ENCODE results near the gene VCL. TPM values are rescaled to one million over a fixed set of nuclear protein-coding genes. Genes with fewer than 3 reads are reported as not detected.

VCL gene
- total RNA-seq, 1 experiment from 2014 or later, result 106 TPM

DNA sequence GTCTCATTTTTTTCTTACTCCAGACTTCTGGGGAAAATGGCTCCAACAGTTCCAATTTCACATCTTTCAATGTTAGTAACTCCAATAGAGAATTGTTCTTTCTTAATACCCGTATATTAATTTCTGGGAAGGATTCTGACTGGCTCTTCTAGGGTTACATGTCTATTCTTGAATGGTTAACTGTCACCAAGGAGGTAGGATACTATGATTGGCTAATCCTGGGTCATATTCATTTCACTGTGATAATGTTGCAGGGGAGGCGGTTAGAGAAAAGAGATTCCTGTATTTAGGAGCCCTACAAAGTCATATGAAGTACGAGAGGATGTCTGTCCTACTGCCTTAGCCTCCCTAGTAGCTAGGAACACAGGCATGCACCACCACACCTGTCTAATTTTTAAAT is 16.1 kb upstream of the VCL start:
- Histone ChIP-seq H3K36me3 (ENCODE audit: control insufficient read depth in 1 of 2, insufficient read depth in 2 of 2, low read length in 2 of 2) (no peaks in the 10 kb centered on the region), H3K27ac (ENCODE audit: low read depth, low read length) (no peak overlapping the region), H2AFZ (ENCODE audit: low read depth, low read length, poor library complexity, severe bottlenecking) (peak overlapping the region; percentile 68), H3K9me3 (ENCODE audit: control insufficient read depth in 1 of 2, insufficient read depth in 1 of 2, low read depth in 1 of 2, low read length in 2 of 2) (no peaks in the 10 kb centered on the region), H4K20me1 (ENCODE audit: insufficient read depth) (no peaks in the 10 kb centered on the region), H3K4me2 (ENCODE audit: low read length) (no peak overlapping the region), H3K4me1 (ENCODE audit: control insufficient read depth in 1 of 2, insufficient read depth in 2 of 2, low read length in 2 of 2) (peaks cover 4 to 17% of the 10 kb centered on the region in 2 experiments; a peak in 3 of 4 replicates), H3K4me3 (replicated peaks in 1 of 2; ENCODE audit: low read depth in 1 of 2, low read length in 2 of 2) (no peak overlapping the region), H3K27me3 (ENCODE audit: insufficient read depth, low read length) (no peaks in the 10 kb centered on the region), H3K9ac (ENCODE audit: low read length) (no peak overlapping the region), H3K79me2 (ENCODE audit: insufficient read depth, low read length) (no peaks in the 10 kb centered on the region), H3K9me2 (ENCODE audit: insufficient read depth) (no peaks in the 10 kb centered on the region)
- no TSS peak for BruUV-seq (replicated peaks)
- RAD21 ChIA-PET (ENCODE audit: low non-redundant PET in 1 of 2, low total read pairs in 2 of 2, uncharacterized antibody in 2 of 2, unreplicated experiment in 2 of 2), result no interaction called here
- TF ChIP-seq POLR2AphosphoS5 (IDR thresholded peaks at IDR 0.05; ENCODE audit: low read depth, low read length) (no peak), ZFX (IDR thresholded peaks at IDR 0.05) (no peak), YY1 (IDR thresholded peaks at IDR 0.05; ENCODE audit: extremely low read depth, insufficient replicate concordance, low read depth, low read length) (no peak), TCF7L2 (IDR thresholded peaks at IDR 0.05; ENCODE audit: borderline replicate concordance, extremely low read depth, insufficient read depth, insufficient read length) (no peak)
- TF ChIP-seq, protein P1, sequence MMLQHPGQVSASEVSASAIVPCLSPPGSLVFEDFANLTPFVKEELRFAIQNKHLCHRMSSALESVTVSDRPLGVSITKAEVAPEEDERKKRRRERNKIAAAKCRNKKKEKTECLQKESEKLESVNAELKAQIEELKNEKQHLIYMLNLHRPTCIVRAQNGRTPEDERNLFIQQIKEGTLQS (IDR thresholded peaks at IDR 0.05), result no peak
- intact Hi-C loops (cut with micrococcal nuclease), result no loop called here
- DNase-seq (ENCODE audit: low read depth, low spot score) (no peak), ATAC-seq (no peak)
- POLR2A ChIA-PET, result interaction anchor here (1.0 kb wide), 1 partner anchor 15 kb away, joined by 4 read pairs; no protein-coding TSS in a partner anchor
- CTCF ChIA-PET, result no interaction called here

DNA sequence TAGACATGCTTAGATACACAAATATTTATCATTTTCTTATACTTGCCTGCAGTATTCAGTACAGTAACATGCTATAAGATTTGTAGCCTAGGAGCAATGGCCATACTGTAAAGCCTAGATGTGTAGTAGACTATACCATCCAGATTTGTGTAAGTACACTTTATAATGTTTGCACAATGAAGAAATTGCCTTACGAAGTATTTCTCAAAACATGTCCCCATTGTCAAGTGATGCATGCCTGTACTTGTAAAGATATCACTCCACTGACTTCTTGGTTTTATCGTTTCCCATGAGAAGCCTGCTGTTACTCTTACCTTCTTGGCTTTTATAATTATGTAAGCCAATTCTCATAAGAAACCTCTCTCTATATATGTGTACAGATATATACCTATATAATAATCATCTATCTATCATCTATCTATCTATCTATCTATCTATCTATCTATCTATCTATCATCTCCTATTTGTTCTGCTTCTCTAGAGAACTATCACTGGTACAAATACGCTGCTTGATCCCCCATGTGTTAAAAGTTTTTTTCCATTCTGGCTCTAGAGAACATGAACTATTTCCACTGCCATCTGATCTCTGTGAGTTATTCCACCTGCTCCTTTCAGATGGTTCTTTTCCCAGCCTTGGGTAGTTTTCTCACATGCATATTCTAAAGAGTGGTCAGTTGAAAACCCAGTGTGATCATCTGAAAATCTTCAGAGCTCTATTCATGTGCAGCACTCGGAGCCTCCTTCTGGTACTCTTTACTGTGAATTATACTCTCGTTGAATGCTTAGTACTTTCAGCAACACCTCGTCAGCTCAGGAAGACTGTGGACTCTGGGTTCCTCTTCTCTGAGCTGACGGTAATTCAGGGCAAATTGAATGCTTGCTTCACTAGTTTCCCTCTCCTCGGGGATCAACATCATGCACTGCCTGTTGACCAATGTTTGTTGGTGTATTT is 14.5 kb upstream of the VCL start:
- intact Hi-C loops (cut with micrococcal nuclease), result no loop called here
- TF ChIP-seq POLR2A (IDR thresholded peaks at IDR 0.05; ENCODE audit: borderline replicate concordance, extremely low read depth, insufficient read depth, insufficient read length), result no peak
- TF ChIP-seq YY1 (IDR thresholded peaks at IDR 0.05; ENCODE audit: extremely low read depth, insufficient replicate concordance, low read depth, low read length), result no peak
- no peak for TF ChIP-seq SIN3A (IDR thresholded peaks at IDR 0.05; ENCODE audit: low read depth)
- ChIA-PET CTCF (no interaction called here), RAD21 (ENCODE audit: low non-redundant PET in 1 of 2, low total read pairs in 2 of 2, uncharacterized antibody in 2 of 2, unreplicated experiment in 2 of 2) (no interaction called here), POLR2A (no interaction called here)
- H2AFZ ChIP-seq (ENCODE audit: low read depth, low read length, poor library complexity, severe bottlenecking), result no peak overlapping the region
- peaks cover 4 to 17% of the 10 kb centered on the region in 2 experiments; a peak in 3 of 4 replicates for H3K4me1 ChIP-seq (ENCODE audit: control insufficient read depth in 1 of 2, insufficient read depth in 2 of 2, low read length in 2 of 2)
- no peaks in the 10 kb centered on the region for H3K27me3 ChIP-seq (ENCODE audit: insufficient read depth, low read length)
- ATAC-seq, result no peak
- no peaks in the 10 kb centered on the region for H3K9me2 ChIP-seq (ENCODE audit: insufficient read depth)
- no peaks in the 10 kb centered on the region for H3K79me2 ChIP-seq (ENCODE audit: insufficient read depth, low read length)
- no peak for DNase-seq (ENCODE audit: low read depth, low spot score)
- no peaks in the 10 kb centered on the region for H3K36me3 ChIP-seq (ENCODE audit: control insufficient read depth in 1 of 2, insufficient read depth in 2 of 2, low read length in 2 of 2)
- H3K4me2 ChIP-seq (ENCODE audit: low read length), result no peak overlapping the region
- no peak overlapping the region for H3K27ac ChIP-seq (ENCODE audit: low read depth, low read length)
- H3K9ac ChIP-seq (ENCODE audit: low read length), result no peak overlapping the region
- H4K20me1 ChIP-seq (ENCODE audit: insufficient read depth), result no peaks in the 10 kb centered on the region
- H3K4me3 ChIP-seq (replicated peaks in 1 of 2; ENCODE audit: low read depth in 1 of 2, low read length in 2 of 2), result no peak overlapping the region
- BruUV-seq (replicated peaks), result no TSS peak
- no peaks in the 10 kb centered on the region for H3K9me3 ChIP-seq (ENCODE audit: control insufficient read depth in 1 of 2, insufficient read depth in 1 of 2, low read depth in 1 of 2, low read length in 2 of 2)

All from HCT116 (cell line).